Renal cortex interstitium (tissue), 11 donors: ENCODE results near the gene NTRK3. TPM values are rescaled to one million over a fixed set of nuclear protein-coding genes. Genes with fewer than 3 reads are reported as not detected.

ENCODE experiments used
- DNase-seq, 11 donors: peaks; one replicate each; pipeline ENCODE4 v3.0.0-alpha.2; 2013; ENCODE audit warnings: low read depth in 9 of 11, low spot score in 4 of 11; ENCODE audit errors: extremely low read depth in 1 of 11
- polyA plus RNA-seq, 3 donors: library from polyadenylated mRNA; unstranded; fragments of 120-200 nt; gene quantifications; one replicate each; pipeline ENCODE4 v1.2.1, GENCODE V29; 2013; ENCODE audit not compliant: insufficient read length in 3 of 3

Gene NTRK3
- polyA plus RNA-seq, 3 donors: 9.1 to 19.2 (median 13.7) TPM

- DNase-seq: no peak
Measured at GRCh38 chr15:87942316-87942715, 314.2 kb downstream of the NTRK3 start.

GRCh38 chr15:87941606-87942005 is 314.9 kb downstream of the NTRK3 start:
- no peak for DNase-seq

- no peak for DNase-seq
Measured at GRCh38 chr15:87940768-87941167, 315.8 kb downstream of the NTRK3 start.

GRCh38 chr15:87939848-87940457 is 316.6 kb downstream of the NTRK3 start:
- DNase-seq: no peak

GRCh38 chr15:87938031-87938430 is 318.5 kb downstream of the NTRK3 start:
- no peak for DNase-seq

- DNase-seq: no peak
Measured at GRCh38 chr15:87935583-87935982, 321.0 kb downstream of the NTRK3 start.

GRCh38 chr15:87931584-87931983 is 325.0 kb downstream of the NTRK3 start:
- DNase-seq: no peak

- DNase-seq: no peak
Measured at GRCh38 chr15:87930457-87930856, 326.1 kb downstream of the NTRK3 start.

- DNase-seq: no peak
Measured at GRCh38 chr15:87929841-87930240, 326.7 kb downstream of the NTRK3 start.

- DNase-seq: no peak
Measured at GRCh38 chr15:87924433-87924832, 332.1 kb downstream of the NTRK3 start.

- no peak for DNase-seq
Measured at GRCh38 chr15:87919064-87919463, 337.5 kb downstream of the NTRK3 start.

- DNase-seq: no peak
Measured at GRCh38 chr15:87917480-87917879, 339.1 kb downstream of the NTRK3 start.

GRCh38 chr15:87916208-87916607 is 340.3 kb downstream of the NTRK3 start:
- DNase-seq: no peak

GRCh38 chr15:87910301-87910700 is 346.2 kb downstream of the NTRK3 start:
- no peak for DNase-seq

- no peak for DNase-seq
Measured at GRCh38 chr15:87907676-87908446, 348.7 kb downstream of the NTRK3 start.

- no peak for DNase-seq
Measured at GRCh38 chr15:87906444-87906843, 350.1 kb downstream of the NTRK3 start.

- DNase-seq: no peak
Measured at GRCh38 chr15:87902772-87903426, 353.6 kb downstream of the NTRK3 start.

GRCh38 chr15:87901926-87902690 is 354.4 kb downstream of the NTRK3 start:
- no peak for DNase-seq

- no peak for DNase-seq
Measured at GRCh38 chr15:87901008-87901407, 355.5 kb downstream of the NTRK3 start.

GRCh38 chr15:87896936-87897335 is 359.6 kb downstream of the NTRK3 start:
- DNase-seq: no peak
